T-helper 2 cell treated with Interferon-gamma antibody and Interleukin-4, amounts not matched to agents 100 ng/mL and 5 ng/mL, for 36 hours (primary cell): Measurements from ENCODE around the gene MAP3K9. TPM values are rescaled to one million over a fixed set of nuclear protein-coding genes. Genes with fewer than 3 reads are reported as not detected.

Source experiments
- intact Hi-C: fragments of 100-400 bp; cut with micrococcal nuclease; formaldehyde crosslinking; loops from one replicate; pipeline ENCODE4 v1.15.1; 2023
- total RNA-seq: library from RNA; stranded (reverse); gene quantifications from 2 replicates; pipeline ENCODE4 v1.2.3, GENCODE V29; 2022

Gene MAP3K9
- total RNA-seq, 1 donor from 2014 or later = 5.6 TPM

DNA sequence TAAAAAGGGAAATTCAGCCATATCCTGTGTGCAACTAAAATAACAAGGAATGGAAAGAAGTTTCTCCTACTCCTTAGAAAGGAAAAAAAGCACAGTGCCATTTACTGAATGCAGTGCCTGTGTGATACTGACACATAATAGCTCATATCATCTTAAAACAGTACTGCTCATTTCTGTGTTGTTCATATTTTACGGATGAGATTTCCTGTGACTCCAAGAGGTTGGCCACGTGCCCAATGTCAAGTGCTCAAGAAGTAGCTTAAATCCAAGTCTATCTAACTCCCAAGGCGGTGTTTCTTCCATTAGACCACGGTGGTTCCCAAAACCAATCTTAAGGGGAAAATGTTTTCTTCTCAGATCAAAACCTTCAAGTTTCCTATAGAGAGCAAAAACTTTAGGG is 20.0 kb downstream of the MAP3K9 start:
- intact Hi-C loops = no loop called here

DNA sequence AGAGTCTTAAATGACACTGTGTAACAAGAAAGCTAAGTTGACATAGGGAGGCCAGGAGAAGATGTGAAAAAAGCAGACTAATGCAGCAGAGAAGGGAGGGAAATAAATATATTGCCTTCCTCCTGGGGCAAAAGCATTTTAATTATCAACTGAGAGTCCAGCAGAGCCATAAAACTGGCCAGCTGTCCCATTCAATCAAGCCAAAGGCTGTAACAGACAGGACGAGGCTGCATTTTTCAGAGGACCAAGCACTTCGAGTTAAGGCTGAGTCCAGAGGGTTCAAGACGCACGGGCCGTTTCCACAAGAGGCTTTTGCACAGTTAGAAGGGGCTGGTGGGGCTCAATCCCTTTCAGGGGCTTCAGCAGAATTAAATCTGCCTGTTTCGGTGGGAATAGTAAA is 20.4 kb downstream of the MAP3K9 start:
- intact Hi-C loops = no loop called here

GRCh38 chr14:70785556-70785955 is 23.8 kb downstream of the MAP3K9 start:
- intact Hi-C loops = no loop called here

DNA sequence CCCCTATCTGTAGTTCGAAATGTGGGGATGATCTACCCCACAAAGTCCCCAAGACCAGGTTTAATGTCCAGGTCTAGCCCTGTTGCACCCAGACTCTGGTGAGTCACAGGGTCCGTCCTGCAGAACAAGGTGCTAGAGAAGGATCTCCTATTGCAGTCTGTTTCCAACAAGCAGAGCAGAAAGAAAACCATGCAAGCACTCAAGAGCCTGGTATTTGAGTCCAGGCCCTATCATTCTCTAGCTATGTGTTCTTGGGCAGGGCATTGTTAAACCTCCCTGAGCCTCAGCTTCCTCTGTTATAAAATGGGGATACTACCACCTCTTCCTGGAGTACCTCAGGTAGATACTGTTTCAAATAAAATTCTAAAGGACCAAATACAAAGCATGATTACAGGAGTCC is 24.4 kb downstream of the MAP3K9 start:
- intact Hi-C loops = no loop called here

- intact Hi-C loops = no loop called here
These were observed 27.0 kb downstream of the MAP3K9 start for GRCh38 chr14:70782361-70782760.

- intact Hi-C loops = no loop called here
These were observed 28.8 kb downstream of the MAP3K9 start for GRCh38 chr14:70780396-70781075.

DNA sequence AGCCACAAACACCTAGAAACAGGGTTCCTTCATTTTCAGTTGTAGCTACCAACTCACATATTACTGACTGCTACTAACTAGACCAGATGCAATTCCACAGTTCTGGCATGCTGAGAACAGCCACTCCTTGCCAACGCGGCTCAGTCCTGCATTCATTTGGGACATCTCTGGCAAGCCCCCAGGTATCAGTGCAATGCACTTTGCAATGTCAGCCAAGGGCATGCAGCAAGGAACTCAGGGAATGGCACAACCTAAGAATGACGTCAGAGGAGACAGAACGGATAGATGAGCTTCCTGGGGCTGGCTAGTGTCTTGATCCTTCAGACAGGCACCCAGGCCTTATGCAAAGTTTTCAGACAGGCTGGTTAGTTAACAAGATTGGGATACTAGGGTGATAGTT is 29.6 kb downstream of the MAP3K9 start:
- intact Hi-C loops = no loop called here

DNA sequence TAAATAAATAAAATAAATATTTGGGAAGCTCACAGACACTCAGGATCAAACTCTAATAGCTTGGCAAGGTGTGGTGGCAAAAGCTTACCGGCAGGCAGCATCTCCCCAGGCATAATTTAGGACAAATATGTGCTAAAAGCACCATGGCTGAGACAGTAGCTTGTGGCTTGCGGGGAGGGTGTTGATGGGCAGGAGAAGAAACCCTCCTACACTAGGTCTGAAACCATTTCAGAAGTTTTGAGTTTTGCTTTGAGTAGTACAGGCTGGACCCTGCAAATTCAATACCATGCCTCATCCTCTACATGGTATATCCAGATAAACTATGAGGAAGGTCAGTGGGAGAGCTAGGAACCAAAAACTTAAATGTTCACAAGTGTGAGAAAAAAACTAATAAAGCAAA is 33.1 kb downstream of the MAP3K9 start:
- intact Hi-C loops = no loop called here

DNA sequence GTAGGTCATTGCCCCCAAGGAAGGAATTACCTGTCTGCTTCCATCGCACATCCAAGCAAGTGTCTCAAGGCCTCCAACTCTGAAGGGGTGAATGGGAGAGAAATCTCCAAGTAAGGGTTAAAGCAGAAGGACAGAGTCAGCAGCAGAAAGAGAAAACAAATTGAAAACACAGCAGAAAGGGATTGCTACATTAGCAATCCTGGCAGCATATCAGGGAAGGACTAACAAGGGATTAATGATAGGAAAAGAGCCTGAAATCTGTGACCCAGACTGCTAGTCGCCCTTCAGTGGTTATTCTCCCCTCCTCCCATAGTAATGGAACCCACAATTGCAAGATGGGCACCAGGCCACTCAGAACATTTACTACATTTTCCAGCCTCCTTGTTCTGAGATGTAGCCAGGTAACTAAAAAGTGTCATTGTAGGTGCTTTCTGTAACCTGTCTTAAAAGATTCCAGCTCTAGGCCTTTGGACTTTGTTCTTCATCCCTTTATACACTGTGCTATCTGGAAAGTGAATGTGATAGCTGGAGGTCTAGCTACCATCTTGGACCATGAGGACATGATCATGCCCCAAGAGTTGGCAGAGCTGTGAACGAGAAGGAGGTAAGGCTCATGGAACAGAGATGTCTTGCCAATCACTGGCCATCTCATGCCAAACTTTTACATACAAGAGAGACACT is 36.0 kb downstream of the MAP3K9 start:
- intact Hi-C loops = no loop called here

- intact Hi-C loops = no loop called here
These were observed 37.5 kb downstream of the MAP3K9 start for GRCh38 chr14:70771781-70772212.

DNA sequence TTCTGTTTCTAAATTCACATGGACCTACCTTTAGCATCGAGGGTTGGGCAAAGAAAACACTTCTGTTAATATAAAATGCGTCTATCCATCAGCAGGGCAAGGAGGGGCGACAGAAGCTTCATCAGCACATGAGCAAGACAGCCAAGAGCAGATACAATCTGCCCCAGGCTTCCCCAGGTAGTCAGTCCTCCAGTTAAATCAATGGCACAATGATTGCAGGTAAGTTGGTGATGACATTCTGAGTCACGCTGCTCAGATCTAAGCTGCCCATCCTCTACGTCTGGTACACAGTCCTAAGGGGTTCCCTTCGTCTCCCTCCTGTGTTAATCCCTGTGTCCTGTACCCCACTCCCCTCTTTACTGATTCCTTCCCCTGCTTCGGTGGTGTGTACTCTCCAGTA is 38.8 kb downstream of the MAP3K9 start:
- intact Hi-C loops = no loop called here

DNA sequence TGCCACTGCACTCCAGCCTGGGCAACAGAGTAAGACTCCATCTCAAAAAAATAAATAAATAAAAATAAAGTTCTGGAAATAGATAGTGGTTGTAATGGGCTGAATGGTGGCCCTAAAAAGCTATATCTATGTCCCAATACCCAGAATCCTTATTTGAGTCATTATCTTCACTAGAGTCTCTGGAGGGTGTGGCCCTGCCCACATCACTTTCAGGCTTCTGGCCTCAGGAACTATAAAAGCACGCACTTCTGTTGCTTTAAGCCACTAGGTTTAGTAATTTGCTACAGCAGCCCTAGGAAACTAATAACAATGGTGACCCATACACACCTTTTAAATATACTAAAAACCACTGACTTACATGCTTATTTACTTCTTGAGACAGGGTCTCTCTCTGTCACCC is 49.9 kb downstream of the MAP3K9 start:
- intact Hi-C loops = no loop called here

- intact Hi-C loops = no loop called here
These were observed 53.7 kb downstream of the MAP3K9 start for GRCh38 chr14:70755655-70756054.

DNA sequence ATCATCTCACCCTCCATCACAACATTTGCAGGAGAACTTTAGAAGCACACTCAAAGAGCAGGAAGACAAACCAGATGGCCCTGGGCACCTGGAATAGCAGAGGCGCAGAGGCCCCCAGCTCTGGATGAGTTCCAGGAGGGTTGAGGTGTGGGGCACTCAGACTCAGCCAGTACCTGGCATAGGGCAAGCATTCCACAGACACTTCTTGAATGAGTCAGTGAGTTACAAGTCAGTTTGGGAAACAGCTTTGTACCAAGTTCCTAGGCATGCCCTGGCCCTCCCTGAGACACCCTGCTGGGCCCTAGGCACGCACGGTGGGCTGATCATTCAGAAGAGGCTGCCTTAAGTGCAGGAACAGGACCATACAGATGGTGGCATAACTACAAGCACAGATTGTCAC is 54.3 kb downstream of the MAP3K9 start:
- intact Hi-C loops = no loop called here

GRCh38 chr14:70753518-70753953 is 55.8 kb downstream of the MAP3K9 start:
- intact Hi-C loops = no loop called here

- intact Hi-C loops = no loop called here
These were observed 60.9 kb downstream of the MAP3K9 start for GRCh38 chr14:70748422-70748821.

- intact Hi-C loops = no loop called here
These were observed 64.7 kb downstream of the MAP3K9 start for GRCh38 chr14:70744641-70745040.

DNA sequence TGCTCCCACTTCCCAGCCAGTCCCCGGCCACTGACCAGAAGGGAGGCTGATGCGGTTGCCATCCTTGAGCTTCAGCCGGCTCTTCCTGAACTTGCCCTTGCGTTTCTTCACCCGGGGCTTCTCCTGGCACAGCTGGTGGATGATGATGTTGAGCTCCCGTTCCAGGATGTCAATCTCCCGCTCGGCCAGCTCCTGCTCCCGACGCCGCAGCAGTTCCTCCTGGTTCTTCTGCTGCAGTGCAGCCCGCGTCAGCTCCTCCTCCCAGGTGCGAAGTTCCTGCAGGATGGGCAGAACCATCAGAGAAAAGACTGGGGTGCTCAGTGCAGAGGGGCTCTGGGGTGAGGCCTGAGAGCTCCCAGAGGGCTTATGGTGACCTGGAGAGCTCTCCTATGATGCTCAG is 67.0 kb downstream of the MAP3K9 start:
- intact Hi-C loops = no loop called here

DNA sequence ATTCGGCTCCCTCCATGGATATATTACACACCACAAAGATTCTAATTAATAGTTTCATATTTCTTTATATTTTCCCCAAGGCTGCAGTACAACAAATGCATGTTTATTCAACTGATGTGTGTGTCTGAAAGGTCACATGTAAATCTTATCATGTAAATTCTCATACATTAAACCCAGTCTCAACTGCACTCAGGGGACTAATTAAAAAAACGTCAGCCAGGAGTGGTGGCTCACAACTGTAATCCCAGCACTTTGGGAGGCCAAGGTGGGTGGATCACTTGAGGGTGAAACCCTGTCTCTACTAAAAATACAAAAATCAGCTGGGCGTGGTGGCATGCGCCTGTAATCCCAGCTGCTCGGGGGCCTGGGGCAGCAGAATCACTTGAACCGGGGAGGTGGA is 67.8 kb downstream of the MAP3K9 start:
- intact Hi-C loops = no loop called here

GRCh38 chr14:70735043-70735442 is 74.3 kb downstream of the MAP3K9 start:
- intact Hi-C loops = no loop called here

DNA sequence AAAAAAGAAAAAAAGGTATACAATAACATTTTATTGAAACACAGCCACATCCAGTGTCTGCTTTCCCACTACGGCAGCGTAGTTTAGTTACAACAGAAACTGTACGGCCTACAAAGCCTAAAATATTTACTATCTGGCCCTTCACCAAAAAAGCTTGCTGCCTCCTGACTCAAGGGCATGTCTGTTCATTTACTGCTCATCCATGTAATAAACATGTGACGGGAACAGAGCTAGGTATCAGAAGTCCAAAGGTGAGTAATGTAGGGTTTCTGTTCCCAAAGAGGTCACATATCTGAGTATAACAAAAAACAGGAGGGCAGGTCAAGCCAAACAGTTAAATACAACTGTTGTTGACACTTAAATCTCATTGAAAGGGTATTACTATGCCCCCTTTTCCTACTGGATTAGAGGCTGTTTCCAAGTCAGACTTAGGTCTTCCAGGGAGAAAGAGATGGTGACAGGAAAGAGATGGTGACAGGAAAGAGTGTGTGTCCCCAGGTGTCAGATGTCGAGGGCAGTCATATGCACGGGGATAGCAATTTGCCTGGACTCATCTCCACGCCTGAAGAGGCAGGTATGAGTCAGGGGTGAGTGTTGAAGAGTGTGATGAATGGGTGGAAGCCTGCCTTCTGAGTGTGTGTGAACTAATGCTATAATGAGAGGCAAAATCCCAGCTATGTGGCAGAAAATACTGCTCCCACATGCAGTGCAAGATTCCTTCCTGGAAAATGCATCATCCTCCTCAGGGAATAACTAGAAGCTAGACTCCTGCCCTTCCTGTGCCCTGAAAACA is 77.7 kb downstream of the MAP3K9 start:
- intact Hi-C loops = no loop called here

DNA sequence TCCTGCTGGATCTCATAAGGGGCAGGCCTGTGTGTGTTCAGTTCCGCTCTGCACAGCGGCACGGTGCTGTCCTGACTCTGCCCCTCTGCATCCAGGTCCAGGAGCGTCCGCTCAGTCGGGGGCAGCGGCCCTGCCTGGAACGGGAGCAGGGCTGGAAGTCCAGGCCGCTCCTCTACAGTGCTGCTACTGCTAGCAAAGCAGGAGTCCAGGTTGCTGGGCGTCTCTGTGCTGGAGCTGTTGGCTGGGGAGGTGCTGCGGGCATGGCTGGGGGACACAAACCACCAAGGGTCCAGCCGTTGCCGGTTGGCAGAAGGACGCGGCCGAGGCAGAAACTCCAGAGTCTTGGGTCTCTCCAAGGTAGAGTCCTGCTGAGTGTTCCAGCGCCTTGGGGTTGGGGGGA is 78.9 kb downstream of the MAP3K9 start:
- intact Hi-C loops = no loop called here
